ENCODE data around the gene TMEM201. TPM values are rescaled to one million over a fixed set of nuclear protein-coding genes. Genes with fewer than 3 reads are reported as not detected.

The TMEM201 gene
- total and polyA plus RNA-seq, 2 donors from 2014 or later, result 9.1 to 13.2 TPM

GRCh38 chr1:9590201-9590600 lies 1.5 kb downstream of the TMEM201 start:
- DNase-seq (no peak), FAIRE-seq (no peak)
- no peaks in the 10 kb centered on the region for H3K9me3 ChIP-seq (ENCODE audit: control insufficient read depth in 2 of 3, insufficient read depth in 1 of 3, low read length in 3 of 3)
- H3K27me3 ChIP-seq (ENCODE audit: control insufficient read depth, insufficient read depth, low read length), result no peaks in the 10 kb centered on the region
- no peak overlapping the region for H3K27ac ChIP-seq (ENCODE audit: low read depth in 2 of 2, low read length in 2 of 2)
- no peaks in the 10 kb centered on the region for H3K36me3 ChIP-seq (ENCODE audit: control insufficient read depth in 2 of 3, insufficient read depth in 3 of 3, low read length in 3 of 3)
- H3K9ac ChIP-seq (ENCODE audit: low read length in 3 of 3), result peak overlapping the region in 1 of 3 donors; percentile 15
- intact Hi-C loops (cut with DNase I), result no loop called here
- H3K4me3 ChIP-seq (ENCODE audit: low read length in 3 of 3), result peak overlapping the region in 1 of 3 donors; percentile 63
- TF ChIP-seq CTCF (IDR thresholded peaks at IDR 0.05; ENCODE audit: borderline replicate concordance, extremely low read depth, insufficient read depth), result no peak
- peaks cover 0 to 25% (median 13%) of the 10 kb centered on the region in 3 donors for H3K4me1 ChIP-seq (ENCODE audit: control insufficient read depth in 2 of 3, insufficient read depth in 2 of 3, low read depth in 1 of 3, low read length in 3 of 3)

- no peak for DNase-seq
- Histone ChIP-seq H3K4me3 (ENCODE audit: low read length in 3 of 3) (no peak overlapping the region), H3K9ac (ENCODE audit: low read length in 3 of 3) (no peak overlapping the region), H3K27ac (ENCODE audit: low read depth in 2 of 2, low read length in 2 of 2) (no peak overlapping the region), H3K27me3 (ENCODE audit: control insufficient read depth, insufficient read depth, low read length) (no peaks in the 10 kb centered on the region), H3K4me1 (ENCODE audit: control insufficient read depth in 2 of 3, insufficient read depth in 2 of 3, low read depth in 1 of 3, low read length in 3 of 3) (peaks cover 0 to 25% (median 13%) of the 10 kb centered on the region in 3 donors), H3K9me3 (ENCODE audit: control insufficient read depth in 2 of 3, insufficient read depth in 1 of 3, low read length in 3 of 3) (no peaks in the 10 kb centered on the region), H3K36me3 (ENCODE audit: control insufficient read depth in 2 of 3, insufficient read depth in 3 of 3, low read length in 3 of 3) (no peaks in the 10 kb centered on the region)
- TF ChIP-seq CTCF (IDR thresholded peaks at IDR 0.05; ENCODE audit: borderline replicate concordance, extremely low read depth, insufficient read depth), result no peak
- no peak for FAIRE-seq
- intact Hi-C loops (cut with DNase I), result no loop called here
Measured at GRCh38 chr1:9590945-9591668, 2.4 kb downstream of the TMEM201 start.

GRCh38 chr1:9591669-9592509 lies 3.2 kb downstream of the TMEM201 start:
- Histone ChIP-seq H3K9ac (ENCODE audit: low read length in 3 of 3) (no peak overlapping the region), H3K27me3 (ENCODE audit: control insufficient read depth, insufficient read depth, low read length) (no peaks in the 10 kb centered on the region), H3K9me3 (ENCODE audit: control insufficient read depth in 2 of 3, insufficient read depth in 1 of 3, low read length in 3 of 3) (no peaks in the 10 kb centered on the region), H3K36me3 (ENCODE audit: control insufficient read depth in 2 of 3, insufficient read depth in 3 of 3, low read length in 3 of 3) (no peaks in the 10 kb centered on the region), H3K27ac (ENCODE audit: low read depth in 2 of 2, low read length in 2 of 2) (no peak overlapping the region), H3K4me1 (ENCODE audit: control insufficient read depth in 2 of 3, insufficient read depth in 2 of 3, low read depth in 1 of 3, low read length in 3 of 3) (peaks cover 0 to 25% (median 13%) of the 10 kb centered on the region in 3 donors), H3K4me3 (ENCODE audit: low read length in 3 of 3) (no peak overlapping the region)
- intact Hi-C loops (cut with DNase I), result no loop called here
- no peak for FAIRE-seq
- TF ChIP-seq CTCF (IDR thresholded peaks at IDR 0.05; ENCODE audit: borderline replicate concordance, extremely low read depth, insufficient read depth), result no peak
- DNase-seq, result peak in 1 of 5 donors; percentile 8
